MM.1S (cell line): ENCODE data around the gene TMEM132D.

Source experiments
- DNase-seq: peaks from one replicate; pipeline ENCODE4 v3.0.0-alpha.2; 2015
- H2AFZ ChIP-seq: fragments of 300-600 bp; sonication (generic); 2 replicates; pipeline ENCODE4 v1.6.0; 2016; ENCODE audit warnings: antibody characterized with exemption, low read length
- H3F3A ChIP-seq: fragments of 300-600 bp; sonication (generic); 2 replicates; pipeline ENCODE4 v1.6.1; 2016; ENCODE audit warnings: mild to moderate bottlenecking, antibody characterized with exemption, low read length, moderate library complexity, mixed read lengths; ENCODE audit not compliant: insufficient read depth
- H3K27ac ChIP-seq: fragments of 300-600 bp; sonication (generic); 2 replicates; pipeline ENCODE4 v1.5.1; 2016; ENCODE audit warnings: mild to moderate bottlenecking, low read length
- H3K27me3 ChIP-seq: fragments of 300-600 bp; sonication (generic); replicated peaks from 2 replicates; pipeline ENCODE4 v1.6.0; 2016; ENCODE audit warnings: low read length; ENCODE audit not compliant: insufficient read depth
- H3K36me3 ChIP-seq: fragments of 300-600 bp; sonication (generic); replicated peaks from 2 replicates; pipeline ENCODE4 v1.6.1; 2016; ENCODE audit warnings: mild to moderate bottlenecking, low read length, mixed read lengths; ENCODE audit not compliant: insufficient read depth
- H3K4me1 ChIP-seq: fragments of 300-600 bp; sonication (generic); 2 replicates; pipeline ENCODE4 v1.6.1; 2016; ENCODE audit warnings: low read length, mixed read lengths
- H3K4me2 ChIP-seq: fragments of 300-600 bp; sonication (generic); 2 replicates; pipeline ENCODE4 v1.6.0; 2016; ENCODE audit warnings: low read depth, low read length
- H3K4me3 ChIP-seq: fragments of 300-600 bp; sonication (generic); 2 replicates; pipeline ENCODE4 v1.5.1; 2016; ENCODE audit warnings: low read length, mixed read lengths
- H3K79me2 ChIP-seq: fragments of 300-600 bp; sonication (generic); 2 replicates; pipeline ENCODE4 v1.6.1; 2016; ENCODE audit warnings: mixed run types, low read length, mixed read lengths
- H3K9ac ChIP-seq: fragments of 300-600 bp; sonication (generic); 2 replicates; pipeline ENCODE4 v1.6.1; 2016; ENCODE audit warnings: low read length, mixed read lengths
- H3K9me2 ChIP-seq: fragments of 300-600 bp; sonication (generic); replicated peaks from 2 replicates; pipeline ENCODE4 v1.6.1; 2016; ENCODE audit warnings: mild to moderate bottlenecking, low read length, mixed read lengths; ENCODE audit not compliant: insufficient read depth
- H3K9me3 ChIP-seq: fragments of 300-600 bp; sonication (generic); replicated peaks from 2 replicates; pipeline ENCODE4 v1.6.1; 2016; ENCODE audit warnings: mild to moderate bottlenecking, low read length, mixed read lengths; ENCODE audit not compliant: insufficient read depth
- H4K20me1 ChIP-seq: fragments of 300-600 bp; sonication (generic); 2 replicates; pipeline ENCODE4 v1.6.1; 2016; ENCODE audit warnings: mild to moderate bottlenecking, low read length, moderate library complexity, mixed read lengths; ENCODE audit not compliant: insufficient read depth
- EZH2 ChIP-seq: fragments of 300-600 bp; sonication (generic); optimal IDR thresholded peaks from 2 replicates; pipeline ENCODE3; 2017; ENCODE audit warnings: low read depth, mild to moderate bottlenecking, antibody characterized with exemption, low read length, mixed read lengths
- EZH2phosphoT487 ChIP-seq: fragments of 300-600 bp; sonication (generic); IDR thresholded peaks from 2 replicates; pipeline ENCODE4 v1.6.1; 2018; ENCODE audit warnings: antibody characterized with exemption, low read length
- TF ChIP-seq, protein P1 (sequence below): fragments of 300-600 bp; sonication (generic); IDR thresholded peaks from 2 replicates; pipeline ENCODE4 v1.5.1; 2016; ENCODE audit warnings: antibody characterized with exemption, low read length, mixed read lengths

The TMEM132D gene

DNA sequence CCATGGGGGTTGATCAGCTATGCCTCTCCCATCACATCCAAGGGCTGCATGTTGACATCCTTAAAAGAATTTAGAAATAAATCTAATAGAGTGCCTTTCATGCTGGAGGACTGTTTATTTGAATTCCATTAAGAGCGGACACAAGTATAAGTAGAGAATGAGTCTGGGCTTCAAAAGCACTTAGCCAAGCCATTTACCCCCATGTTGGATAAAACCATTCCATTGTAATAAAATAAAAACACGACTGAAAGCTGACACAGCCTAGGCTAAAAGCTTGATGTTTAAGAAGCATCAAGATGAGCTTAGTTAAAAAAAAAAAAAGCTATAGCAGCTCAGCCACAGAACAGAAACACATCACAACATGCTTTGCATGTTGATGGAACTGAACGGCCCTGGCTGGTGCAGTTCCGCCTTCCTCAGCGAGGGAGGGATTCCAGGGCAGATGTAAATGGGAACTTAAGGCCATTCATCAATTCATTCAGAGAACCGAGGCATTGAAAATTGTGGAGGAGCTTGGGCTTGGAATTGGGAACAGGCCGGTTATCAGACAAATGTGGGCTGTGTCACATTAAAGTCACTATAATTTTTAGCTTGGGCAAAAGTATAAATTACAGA, 41.2 kb downstream of the TMEM132D start:
- Histone ChIP-seq H3F3A (no peaks in the 10 kb centered on the region), H3K4me3 (no peak overlapping the region), H3K27ac (no peak overlapping the region), H3K9me2 (no peaks in the 10 kb centered on the region), H3K4me1 (no peaks in the 10 kb centered on the region), H3K79me2 (no peaks in the 10 kb centered on the region), H3K36me3 (no peaks in the 10 kb centered on the region), H3K27me3 (no peaks in the 10 kb centered on the region), H3K9me3 (no peaks in the 10 kb centered on the region), H4K20me1 (no peaks in the 10 kb centered on the region), H2AFZ (no peak overlapping the region), H3K9ac (no peak overlapping the region), H3K4me2 (no peak overlapping the region)
- DNase-seq, result no peak
- no peak for TF ChIP-seq EZH2
- TF ChIP-seq EZH2phosphoT487, result no peak
- TF ChIP-seq, protein P1, sequence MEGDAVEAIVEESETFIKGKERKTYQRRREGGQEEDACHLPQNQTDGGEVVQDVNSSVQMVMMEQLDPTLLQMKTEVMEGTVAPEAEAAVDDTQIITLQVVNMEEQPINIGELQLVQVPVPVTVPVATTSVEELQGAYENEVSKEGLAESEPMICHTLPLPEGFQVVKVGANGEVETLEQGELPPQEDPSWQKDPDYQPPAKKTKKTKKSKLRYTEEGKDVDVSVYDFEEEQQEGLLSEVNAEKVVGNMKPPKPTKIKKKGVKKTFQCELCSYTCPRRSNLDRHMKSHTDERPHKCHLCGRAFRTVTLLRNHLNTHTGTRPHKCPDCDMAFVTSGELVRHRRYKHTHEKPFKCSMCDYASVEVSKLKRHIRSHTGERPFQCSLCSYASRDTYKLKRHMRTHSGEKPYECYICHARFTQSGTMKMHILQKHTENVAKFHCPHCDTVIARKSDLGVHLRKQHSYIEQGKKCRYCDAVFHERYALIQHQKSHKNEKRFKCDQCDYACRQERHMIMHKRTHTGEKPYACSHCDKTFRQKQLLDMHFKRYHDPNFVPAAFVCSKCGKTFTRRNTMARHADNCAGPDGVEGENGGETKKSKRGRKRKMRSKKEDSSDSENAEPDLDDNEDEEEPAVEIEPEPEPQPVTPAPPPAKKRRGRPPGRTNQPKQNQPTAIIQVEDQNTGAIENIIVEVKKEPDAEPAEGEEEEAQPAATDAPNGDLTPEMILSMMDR, result no peak

DNA sequence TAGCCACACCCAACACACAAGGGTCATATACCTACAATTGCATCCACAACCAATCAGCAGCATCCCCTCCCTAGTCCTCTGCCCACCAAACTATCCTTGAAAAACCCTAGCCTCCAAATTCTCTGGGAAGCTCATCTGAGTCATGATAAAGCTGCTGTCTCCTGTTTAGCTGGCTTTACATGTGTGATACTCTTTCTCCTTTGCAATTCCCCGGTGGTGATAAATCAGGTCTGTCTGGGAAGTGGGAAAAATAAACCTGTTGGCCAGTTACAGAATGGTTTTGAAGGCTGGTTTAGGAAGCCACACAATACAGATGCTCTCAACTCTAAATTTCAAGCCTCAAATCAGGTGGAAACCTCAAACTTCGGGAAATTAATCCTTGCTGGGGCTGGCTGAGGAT, 41.9 kb downstream of the TMEM132D start:
- H3K36me3 ChIP-seq, result no peaks in the 10 kb centered on the region
- no peaks in the 10 kb centered on the region for H3K27me3 ChIP-seq
- H3K9me3 ChIP-seq, result no peaks in the 10 kb centered on the region
- H3K4me2 ChIP-seq, result no peak overlapping the region
- H3K79me2 ChIP-seq, result no peaks in the 10 kb centered on the region
- H3K27ac ChIP-seq, result no peak overlapping the region
- H2AFZ ChIP-seq, result no peak overlapping the region
- no peak for DNase-seq
- H3K9ac ChIP-seq, result no peak overlapping the region
- H3K9me2 ChIP-seq, result no peaks in the 10 kb centered on the region
- no peaks in the 10 kb centered on the region for H4K20me1 ChIP-seq
- H3K4me1 ChIP-seq, result no peaks in the 10 kb centered on the region
- TF ChIP-seq EZH2phosphoT487 (no peak), EZH2 (no peak)
- TF ChIP-seq, protein P1, result no peak
- H3F3A ChIP-seq, result no peaks in the 10 kb centered on the region
- no peak overlapping the region for H3K4me3 ChIP-seq

DNA sequence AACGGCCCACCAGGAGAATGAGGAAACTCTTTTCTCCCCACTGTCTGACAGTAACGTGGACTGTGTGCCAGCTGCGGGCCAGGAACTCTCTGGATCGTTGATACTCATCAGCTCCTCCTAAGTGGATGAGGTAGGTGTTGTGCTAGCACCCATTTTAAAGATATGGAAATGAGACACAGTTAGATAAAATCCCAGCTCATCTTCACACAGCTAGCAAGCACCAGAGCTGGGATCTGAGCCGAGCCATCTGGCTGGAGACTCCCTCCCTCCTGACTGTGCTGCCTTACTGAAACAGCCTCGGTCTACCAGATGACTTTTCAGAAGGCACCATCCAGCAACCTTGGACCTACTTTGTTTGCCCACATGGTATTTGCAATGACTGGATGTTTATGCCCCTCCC, 49.2 kb downstream of the TMEM132D start:
- no peaks in the 10 kb centered on the region for H3K9me2 ChIP-seq
- H3K36me3 ChIP-seq, result no peaks in the 10 kb centered on the region
- no peak for DNase-seq
- H3K9ac ChIP-seq, result no peak overlapping the region
- H3K4me1 ChIP-seq, result no peaks in the 10 kb centered on the region
- no peak overlapping the region for H2AFZ ChIP-seq
- H3F3A ChIP-seq, result no peaks in the 10 kb centered on the region
- H3K27ac ChIP-seq, result no peak overlapping the region
- H3K9me3 ChIP-seq, result no peaks in the 10 kb centered on the region
- no peak overlapping the region for H3K4me3 ChIP-seq
- H4K20me1 ChIP-seq, result no peaks in the 10 kb centered on the region
- no peaks in the 10 kb centered on the region for H3K79me2 ChIP-seq
- TF ChIP-seq, protein P1, result no peak
- TF ChIP-seq EZH2 (no peak), EZH2phosphoT487 (no peak)
- H3K4me2 ChIP-seq, result no peak overlapping the region
- H3K27me3 ChIP-seq, result no peaks in the 10 kb centered on the region
